Coronary artery (tissue), 2 donors: ENCODE data around the gene PRKCH.

Experiments used
- DNase-seq: peaks from one replicate; pipeline ENCODE4 v3.0.0-alpha.2; 2017; ENCODE audit warnings: low spot score
- H3K27ac ChIP-seq, 2 donors: fragments of 200-600 bp; sonication (generic); one replicate each; pipeline ENCODE4 v1.5.1; 2016 to 2019
- H3K4me3 ChIP-seq: fragments of 200-600 bp; sonication (generic); 2 replicates; pipeline ENCODE4 v1.5.1; 2016; ENCODE audit warnings: mild to moderate bottlenecking, moderate library complexity
- TF ChIP-seq, protein P1 (sequence below): fragments of 200-600 bp; sonication (generic); IDR thresholded peaks from one replicate; pipeline ENCODE4 v1.5.1; 2019; ENCODE audit warnings: antibody characterized with exemption

PRKCH gene

DNA sequence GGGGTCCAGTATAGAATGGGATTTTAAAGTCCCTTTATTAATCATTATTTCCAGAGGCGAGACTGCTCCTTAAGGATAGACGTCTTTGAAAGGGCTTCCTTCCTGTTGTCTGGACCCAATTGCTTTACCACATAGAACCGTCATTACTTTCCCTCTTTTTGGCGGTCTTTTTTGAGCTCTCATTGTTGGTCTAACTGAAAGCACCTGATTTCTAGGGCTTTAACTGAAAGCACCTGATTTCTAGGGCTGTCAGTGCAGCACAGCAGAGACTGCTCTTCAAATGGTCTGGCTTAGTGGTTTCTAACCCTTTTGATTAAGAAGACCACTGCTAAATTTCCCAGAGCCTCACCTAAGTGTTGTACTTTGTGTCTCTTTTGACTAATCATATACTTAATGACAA, 95.8 kb downstream of the PRKCH start:
- TF ChIP-seq, protein P1, sequence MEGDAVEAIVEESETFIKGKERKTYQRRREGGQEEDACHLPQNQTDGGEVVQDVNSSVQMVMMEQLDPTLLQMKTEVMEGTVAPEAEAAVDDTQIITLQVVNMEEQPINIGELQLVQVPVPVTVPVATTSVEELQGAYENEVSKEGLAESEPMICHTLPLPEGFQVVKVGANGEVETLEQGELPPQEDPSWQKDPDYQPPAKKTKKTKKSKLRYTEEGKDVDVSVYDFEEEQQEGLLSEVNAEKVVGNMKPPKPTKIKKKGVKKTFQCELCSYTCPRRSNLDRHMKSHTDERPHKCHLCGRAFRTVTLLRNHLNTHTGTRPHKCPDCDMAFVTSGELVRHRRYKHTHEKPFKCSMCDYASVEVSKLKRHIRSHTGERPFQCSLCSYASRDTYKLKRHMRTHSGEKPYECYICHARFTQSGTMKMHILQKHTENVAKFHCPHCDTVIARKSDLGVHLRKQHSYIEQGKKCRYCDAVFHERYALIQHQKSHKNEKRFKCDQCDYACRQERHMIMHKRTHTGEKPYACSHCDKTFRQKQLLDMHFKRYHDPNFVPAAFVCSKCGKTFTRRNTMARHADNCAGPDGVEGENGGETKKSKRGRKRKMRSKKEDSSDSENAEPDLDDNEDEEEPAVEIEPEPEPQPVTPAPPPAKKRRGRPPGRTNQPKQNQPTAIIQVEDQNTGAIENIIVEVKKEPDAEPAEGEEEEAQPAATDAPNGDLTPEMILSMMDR: no peak
- no peak overlapping the region for H3K27ac ChIP-seq
- DNase-seq: no peak
- H3K4me3 ChIP-seq: no peak overlapping the region

DNA sequence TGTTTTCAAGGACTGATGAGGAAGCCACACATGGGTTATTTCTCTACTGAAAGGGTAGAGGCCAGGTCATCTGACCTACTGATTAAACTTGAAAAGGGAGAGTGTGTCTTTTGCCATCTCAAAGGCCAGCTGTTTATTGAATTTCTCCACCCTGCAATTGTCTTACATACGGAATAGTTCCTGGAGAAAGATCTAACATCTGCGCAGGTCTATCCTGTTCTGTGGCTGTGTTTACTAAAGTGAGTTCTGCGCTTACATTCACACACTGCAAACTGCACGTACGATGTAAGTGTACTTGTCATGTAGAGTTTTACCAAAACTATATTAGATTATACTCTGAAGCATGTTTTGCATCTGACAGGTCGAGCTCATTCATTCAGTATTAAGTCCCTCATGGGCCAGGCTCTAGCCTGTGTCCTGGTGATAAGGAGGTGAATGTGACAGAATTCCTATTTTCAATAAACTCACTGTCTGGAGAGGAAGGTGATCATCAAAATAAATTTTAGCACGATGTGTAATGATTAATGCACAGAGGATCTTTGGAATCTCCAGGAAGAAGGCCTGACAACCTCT, 96.6 kb downstream of the PRKCH start:
- TF ChIP-seq, protein P1: no peak
- no peak overlapping the region for H3K4me3 ChIP-seq
- peak overlapping the region in 1 of 2 donors; percentile 24 for H3K27ac ChIP-seq
- DNase-seq: no peak

DNA sequence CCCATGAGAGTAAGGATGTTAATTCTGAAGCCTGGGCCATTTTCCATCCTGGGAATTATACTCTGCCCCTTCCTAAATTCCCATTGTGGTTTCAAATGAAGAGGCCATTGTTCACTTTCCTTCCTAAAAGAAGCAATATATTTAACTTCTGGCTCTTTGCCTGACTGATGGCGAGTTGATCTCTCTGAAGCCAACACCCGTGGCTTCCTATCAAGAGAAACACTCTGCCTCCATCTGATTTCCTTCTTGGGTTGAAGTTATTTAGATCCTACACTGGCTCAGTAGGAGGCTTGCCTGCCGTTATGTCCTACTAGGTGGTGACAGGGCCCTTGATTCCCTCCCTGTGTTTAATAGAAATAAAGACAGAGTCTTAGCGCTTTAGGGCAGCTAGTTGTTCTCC, 97.4 kb downstream of the PRKCH start:
- TF ChIP-seq, protein P1: no peak
- DNase-seq: no peak
- H3K27ac ChIP-seq: peak overlapping the region in 1 of 2 donors; percentile 24
- no peak overlapping the region for H3K4me3 ChIP-seq

DNA sequence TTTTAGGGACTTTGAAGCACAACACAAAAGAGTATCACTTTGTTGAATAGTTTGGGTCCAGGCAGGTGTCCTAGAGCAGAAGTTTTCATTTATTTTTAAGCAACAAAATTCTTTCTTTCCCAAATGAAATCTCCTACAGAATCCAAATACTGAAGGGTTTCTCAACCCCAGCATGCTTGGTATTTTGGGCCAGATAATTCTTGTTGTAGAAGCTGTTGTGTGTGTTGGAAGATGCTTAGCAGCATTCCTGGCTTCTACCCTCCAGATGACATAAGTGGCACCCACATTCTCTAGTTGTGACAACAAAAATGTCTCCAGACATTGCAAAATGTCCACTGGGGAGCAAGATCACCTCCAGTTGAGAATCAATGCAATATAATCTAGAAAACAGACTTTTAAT, 97.8 kb downstream of the PRKCH start:
- TF ChIP-seq, protein P1: no peak
- H3K27ac ChIP-seq: no peak overlapping the region
- no peak for DNase-seq
- no peak overlapping the region for H3K4me3 ChIP-seq

DNA sequence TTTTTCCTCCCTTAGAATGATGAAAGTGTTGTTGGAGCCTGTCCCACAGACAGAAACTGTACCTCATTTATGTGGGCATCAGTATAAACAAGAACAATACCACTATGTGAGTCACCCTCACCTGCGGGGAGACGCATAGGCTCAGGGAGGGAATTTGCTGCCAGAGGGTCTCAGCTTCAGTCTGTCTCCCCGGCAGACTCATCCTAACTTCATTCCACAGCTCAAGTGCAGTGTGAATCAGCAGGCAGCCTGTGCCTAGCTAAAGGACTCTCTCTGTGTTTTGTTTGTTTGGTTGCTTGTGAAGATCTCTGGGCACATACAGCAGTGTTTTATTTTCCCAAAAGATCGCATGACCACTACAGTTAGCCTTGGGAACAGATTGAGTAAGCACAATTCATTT, 98.9 kb downstream of the PRKCH start:
- TF ChIP-seq, protein P1: no peak
- H3K27ac ChIP-seq: peak overlapping the region in 1 of 2 donors; percentile 17
- no peak overlapping the region for H3K4me3 ChIP-seq
- DNase-seq: no peak

DNA sequence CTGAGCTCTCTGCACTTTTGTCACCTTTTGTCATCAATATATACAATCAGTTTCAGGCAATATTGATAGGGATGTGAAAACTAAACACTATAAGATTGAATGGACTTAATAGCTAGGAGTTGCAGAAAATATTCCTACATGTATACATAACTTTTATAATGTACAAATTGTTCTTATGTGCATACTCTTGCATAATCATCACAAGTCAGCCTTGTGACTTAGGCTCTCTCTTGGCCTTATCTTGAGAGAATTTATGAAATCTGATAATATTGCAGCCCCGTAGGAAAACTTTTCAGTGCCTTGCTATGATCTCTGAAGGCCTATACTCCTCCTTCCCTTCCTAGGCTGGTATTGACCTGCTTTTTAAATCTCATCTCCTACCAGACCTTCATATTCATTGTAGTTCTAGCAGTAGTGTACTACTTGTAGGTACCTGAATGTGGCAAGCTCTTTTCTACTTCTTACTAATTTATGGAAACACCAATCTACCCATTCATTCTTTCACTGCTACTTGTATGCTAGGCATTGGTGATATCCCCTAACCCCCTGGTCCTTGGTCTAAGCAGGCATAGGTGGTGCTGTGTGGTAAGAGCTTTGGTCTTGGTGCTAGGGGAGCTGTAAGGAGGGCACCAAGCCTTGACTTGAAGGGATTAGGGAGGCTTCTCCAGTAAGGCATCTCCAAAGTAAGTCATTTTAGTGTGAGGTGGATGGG, 100.0 kb downstream of the PRKCH start:
- no peak overlapping the region for H3K27ac ChIP-seq
- no peak for DNase-seq
- TF ChIP-seq, protein P1: no peak
- H3K4me3 ChIP-seq: no peak overlapping the region

DNA sequence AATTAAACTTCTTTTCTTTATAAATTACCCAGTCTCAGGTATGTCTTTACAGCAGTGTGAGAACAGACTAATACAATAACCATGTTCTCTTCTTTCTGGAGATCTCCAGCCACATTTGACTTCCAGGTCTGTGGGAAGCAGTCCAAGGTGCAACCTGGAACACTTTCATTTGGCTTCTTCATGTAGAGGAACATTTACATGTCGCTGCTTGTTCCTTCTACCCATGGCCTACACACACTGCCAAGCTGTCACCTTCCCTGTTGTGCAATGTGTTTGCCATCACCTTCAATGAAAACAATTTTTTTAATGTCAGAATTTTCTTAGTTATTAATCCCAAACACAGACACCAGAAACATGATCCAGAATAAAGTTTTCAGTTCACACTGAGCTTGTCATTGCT, 104.7 kb downstream of the PRKCH start:
- TF ChIP-seq, protein P1: no peak
- no peak overlapping the region for H3K4me3 ChIP-seq
- no peak overlapping the region for H3K27ac ChIP-seq
- no peak for DNase-seq
